K562 (cell line): ENCODE results near the gene STIL. TPM values are rescaled to one million over a fixed set of nuclear protein-coding genes. Genes with fewer than 3 reads are reported as not detected.

Experiments used
- ATAC-seq: fragments of 200-7000 bp; cut with Tn5 transposase; 3 replicates; pipeline ENCODE4 v1.9.1; 2020; ENCODE audit warnings: moderate library complexity
- BruUV-seq: library from RNA; stranded (reverse); fragments of 400-500 nt; replicated peaks from 2 replicates; lab custom pipeline; 2021; lab: Mats Ljungman, UMichigan
- CTCF ChIA-PET: fragments of 300-600 bp; formaldehyde crosslinking; extraction: SDS; loops from one replicate; lab custom pipeline; 2021; ENCODE audit warnings: low intra/inter-chr PET ratio; lab: Yijun Ruan, JAX
- POLR2A ChIA-PET: fragments of 300-600, 350-650 bp; sonication (Branson Sonifier 250); formaldehyde crosslinking; extraction: SDS; loops from one replicate; lab custom pipeline; 2021; ENCODE audit warnings: antibody characterized with exemption, inconsistent platforms; lab: Yijun Ruan, JAX
- DNase-seq, 4 experiments: peaks; one replicate each; pipeline versions ENCODE4 v3.0.0 to v3.0.0-alpha.2; 2011 to 2018; ENCODE audit warnings: low spot score in 3 of 4, mixed read lengths in 3 of 4; ENCODE audit errors: extremely low read depth in 1 of 4
- FAIRE-seq: peaks from 2 replicates; lab custom pipeline; 2011; peaks lifted over from hg19 to GRCh38; lab: Jason Lieb, UNC
- H2AFZ ChIP-seq: 2 replicates; pipeline ENCODE4 v1.6.0; 2011; ENCODE audit warnings: low read depth, low read length, control low read depth, inconsistent platforms
- H3K27ac ChIP-seq: fragments of 200-600 bp; 3 replicates; pipeline ENCODE4 v1.8.0; 2011; ENCODE audit warnings: low read depth, mild to moderate bottlenecking, control low read depth, inconsistent platforms, low read length, moderate library complexity, mixed read lengths; ENCODE audit errors: extremely low read depth
- H3K27me3 ChIP-seq, 2 experiments: fragments of 300-600 bp in 1 of 2; 2 replicates in 1 of 2; 3 replicates in 1 of 2; pipeline versions ENCODE4 v1.6.0 to v1.8.0; 2011; ENCODE audit warnings: inconsistent platforms in 2 of 2, low read length in 2 of 2, mild to moderate bottlenecking in 1 of 2, mixed read lengths in 1 of 2, moderate library complexity in 1 of 2; ENCODE audit not compliant: control insufficient read depth in 2 of 2, insufficient read depth in 2 of 2
- H3K36me3 ChIP-seq: fragments of 300-600 bp; 3 replicates; pipeline ENCODE4 v1.8.0; 2011; ENCODE audit warnings: mild to moderate bottlenecking, low read length, inconsistent platforms; ENCODE audit not compliant: control insufficient read depth, insufficient read depth
- H3K4me1 ChIP-seq, 2 experiments: fragments of 200-600 bp in 1 of 2; replicated peaks in 1 of 2; 2 replicates in 1 of 2; 3 replicates in 1 of 2; pipeline versions ENCODE4 v1.5.1 to v1.8.0; 2011; ENCODE audit warnings: inconsistent platforms in 2 of 2, low read length in 2 of 2, mild to moderate bottlenecking in 1 of 2, mixed read lengths in 1 of 2, moderate library complexity in 1 of 2; ENCODE audit not compliant: control insufficient read depth in 2 of 2, insufficient read depth in 2 of 2
- H3K4me2 ChIP-seq: 2 replicates; pipeline ENCODE4 v1.6.1; 2011; ENCODE audit warnings: low read length, control low read depth, inconsistent platforms, mixed read lengths; ENCODE audit not compliant: insufficient read depth
- H3K4me3 ChIP-seq: fragments of 200-600 bp; sonication (generic), shearing (Covaris generic); 2 replicates; pipeline ENCODE4 v1.5.1; 2016; ENCODE audit warnings: control low read depth, inconsistent platforms
- H3K79me2 ChIP-seq: fragments of 200-600 bp; 3 replicates; pipeline ENCODE4 v1.8.0; 2011; ENCODE audit warnings: low read length, inconsistent platforms; ENCODE audit not compliant: control insufficient read depth, insufficient read depth
- H3K9ac ChIP-seq, 2 experiments: 2 replicates each; pipeline versions ENCODE4 v1.6.0 to v1.6.1; 2011; ENCODE audit warnings: low read depth in 2 of 2, low read length in 2 of 2, control low read depth in 1 of 2, inconsistent platforms in 1 of 2, mild to moderate bottlenecking in 1 of 2, mixed read lengths in 1 of 2; ENCODE audit not compliant: insufficient read depth in 1 of 2
- H3K9me1 ChIP-seq: one replicate; pipeline ENCODE4 v1.6.0; 2011; ENCODE audit warnings: inconsistent platforms, mild to moderate bottlenecking, low read length, moderate library complexity; ENCODE audit not compliant: control insufficient read depth, insufficient read depth
- H3K9me3 ChIP-seq: replicated peaks from 2 replicates; pipeline ENCODE4 v1.5.1; 2011; ENCODE audit warnings: low read depth, low read length, inconsistent platforms; ENCODE audit not compliant: control insufficient read depth, insufficient read depth
- H4K20me1 ChIP-seq: replicated peaks from 2 replicates; pipeline ENCODE4 v1.6.1; 2011; ENCODE audit warnings: low read length, inconsistent platforms, mixed read lengths; ENCODE audit not compliant: control insufficient read depth, insufficient read depth
- E2F4 ChIP-seq: sonication (generic); formaldehyde crosslinking; IDR thresholded peaks from 2 replicates; pipeline ENCODE4 v1.8.0; 2022; ENCODE audit warnings: mild to moderate bottlenecking, low read depth, missing genetic modification reagents
- ELF1 ChIP-seq: fragments of 200-800 bp; sonication (Bioruptor generic); IDR thresholded peaks from 2 replicates; pipeline ENCODE4 v1.6.1; 2016; ENCODE audit warnings: missing genetic modification characterization, missing compliant biosample characterization
- HNRNPH1 ChIP-seq: fragments of 200-400 bp; formaldehyde crosslinking; optimal IDR thresholded peaks from 2 replicates; pipeline ENCODE3; 2017; ENCODE audit warnings: low read depth, mild to moderate bottlenecking, low read length, moderate library complexity
- L3MBTL2 ChIP-seq: fragments of 450-650 bp; IDR thresholded peaks from 2 replicates; pipeline ENCODE4 v1.6.1; 2016; ENCODE audit warnings: mild to moderate bottlenecking, moderate library complexity
- LARP7 ChIP-seq: fragments of 450-650 bp; IDR thresholded peaks from 2 replicates; pipeline ENCODE4 v1.6.1; 2016
- NEUROD1 ChIP-seq: fragments of 150-350 bp; IDR thresholded peaks from 2 replicates; pipeline ENCODE4 v1.6.1; 2014; ENCODE audit warnings: borderline replicate concordance, low read length, low read depth; ENCODE audit not compliant: partially characterized antibody
- NONO ChIP-seq, 2 experiments: fragments of 200-400 bp in 1 of 2; fragments of 450-650 bp in 1 of 2; formaldehyde crosslinking in 1 of 2; IDR thresholded peaks; 2 replicates each; pipeline ENCODE4 v1.6.1; 2017; ENCODE audit warnings: low read depth in 2 of 2, mild to moderate bottlenecking in 2 of 2, moderate library complexity in 2 of 2, low read length in 1 of 2
- PHTF2 ChIP-seq: fragments of 250-450 bp; sonication (Bioruptor Pico); IDR thresholded peaks from 2 replicates; pipeline ENCODE4 v1.5.0; 2021; ENCODE audit warnings: mild to moderate bottlenecking
- RBFOX2 ChIP-seq: fragments of 200-400 bp; formaldehyde crosslinking; IDR thresholded peaks from 2 replicates; pipeline ENCODE4 v1.6.1; 2017; ENCODE audit warnings: low read depth, mild to moderate bottlenecking, low read length, moderate library complexity
- SAP30 ChIP-seq: fragments of 200-600 bp; sonication (generic); IDR thresholded peaks from 2 replicates; pipeline ENCODE4 v1.6.1; 2012; ENCODE audit warnings: borderline replicate concordance, low read depth, mild to moderate bottlenecking, moderate library complexity, low read length, control low read depth, inconsistent platforms; ENCODE audit not compliant: insufficient read depth, poor library complexity, severe bottlenecking
- SIN3A ChIP-seq, 2 experiments: fragments of 150-350 bp in 1 of 2; IDR thresholded peaks; 2 replicates each; pipeline ENCODE4 v1.6.1; 2011 to 2016; ENCODE audit warnings: borderline replicate concordance in 2 of 2, low read depth in 2 of 2, low read length in 2 of 2, mild to moderate bottlenecking in 2 of 2, moderate library complexity in 2 of 2; ENCODE audit not compliant: control insufficient read depth in 1 of 2
- SRF ChIP-seq, 2 experiments: fragments of 250-450, 450-650 bp in 1 of 2; sonication (Bioruptor Pico) in 1 of 2; sonication (generic) in 1 of 2; formaldehyde crosslinking; IDR thresholded peaks; 2 replicates each; pipeline versions ENCODE4 v1.5.0 to v1.5.1; 2020 to 2022; ENCODE audit warnings: mild to moderate bottlenecking in 1 of 2, missing genetic modification reagents in 1 of 2
- VEZF1 ChIP-seq: fragments of 200-800 bp; sonication (Bioruptor generic); IDR thresholded peaks from 2 replicates; pipeline ENCODE4 v1.6.1; 2017; ENCODE audit warnings: missing genetic modification characterization, missing compliant biosample characterization
- ZNF165 ChIP-seq: fragments of 250-450 bp; sonication (Bioruptor Pico); IDR thresholded peaks from 2 replicates; pipeline ENCODE4 v1.4.0; 2020; ENCODE audit warnings: borderline replicate concordance
- WGBS: fragments of 100-300 bp; shearing (Covaris generic); methylation state at CpG from one replicate; pipeline ENCODE4 v1.1.6; 2016; ENCODE audit warnings: low coverage, mixed read lengths; ENCODE audit not compliant: insufficient coverage; ENCODE audit errors: missing lambda C conversion rate; 5-methylcytosine and 5-hydroxymethylcytosine counted together
- in situ Hi-C: fragments of 300-500 bp; cut with MboI; formaldehyde crosslinking; loops from 4 replicates; pipeline ENCODE4 v1.15.0; 2018; ENCODE audit warnings: inconsistent platforms, mixed read lengths
- intact Hi-C: fragments of 100-400 bp; cut with micrococcal nuclease; formaldehyde crosslinking; loops from 2 replicates; pipeline ENCODE4 v1.14.2; 2022
- polyA plus RNA-seq, 8 experiments: library from polyadenylated mRNA; depleted of rRNA in 4 of 8; stranded (reverse) in 5 of 8; unstranded in 3 of 8; fragments of >200 nt; fragmentation: Nextera tagmentation in 2 of 8; fragmentation: Illumina TruSeq in 1 of 8; extraction: Ambion mirVana in 2 of 8; extraction: Trizol in 1 of 8; gene quantifications; 2 replicates each; pipeline versions ENCODE4 v1.2.1 to v1.2.3, GENCODE V29; 2011 to 2014; ENCODE audit warnings: inconsistent platforms in 1 of 8, missing spikeins in 1 of 8
- total RNA-seq, 7 experiments: library from RNA; depleted of rRNA in 6 of 7; stranded (reverse); fragments of >200 nt in 6 of 7; fragmentation: Illumina TruSeq in 2 of 7; extraction: Trizol in 2 of 7; gene quantifications; 2 replicates each; pipeline versions ENCODE4 v1.2.1 to v1.2.3, GENCODE V29; 2011 to 2021; ENCODE audit warnings: low replicate concordance in 1 of 7
- TF ChIP-seq, protein P1 (sequence below): fragments of 450-650 bp; IDR thresholded peaks from 2 replicates; pipeline ENCODE4 v1.6.1; 2016; ENCODE audit warnings: low read depth, mild to moderate bottlenecking, moderate library complexity
- TF ChIP-seq, protein P2 (sequence below): IDR thresholded peaks from 2 replicates; pipeline ENCODE4 v1.6.1; 2011; ENCODE audit not compliant: insufficient read length; ENCODE audit errors: extremely low read depth

Gene STIL
- total and polyA plus RNA-seq, 9 of the 15 experiments (the other 6 are each of a cell fraction or from before 2014, with no cell fraction given) = 10.5 to 77.4 (median 39.6) TPM

DNA sequence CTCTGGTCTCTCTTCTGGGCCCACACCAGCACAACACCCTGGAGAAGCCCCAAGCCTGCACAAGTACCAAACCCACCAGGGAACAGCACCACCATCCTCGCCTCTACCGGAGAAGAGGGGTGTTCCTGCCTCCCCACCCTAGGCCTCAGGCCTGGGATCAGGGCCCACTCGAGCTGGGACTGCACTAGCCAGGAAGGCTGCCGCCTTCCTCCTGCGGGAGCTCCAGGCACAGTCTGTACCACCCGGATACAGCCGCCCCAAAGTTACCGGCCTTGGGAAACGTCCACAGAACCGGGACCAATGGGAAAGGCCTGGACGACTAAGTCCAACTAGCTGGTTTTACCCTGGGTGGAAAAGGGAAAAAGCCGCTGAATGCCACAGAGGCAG, 85.3 kb downstream of the STIL start:
- Histone ChIP-seq H3K79me2 (peaks cover 82% of the 10 kb centered on the region), H3K9me3 (no peaks in the 10 kb centered on the region), H3K27ac (peak overlapping the region; percentile 97), H3K4me2 (peak overlapping the region; percentile 93), H3K9ac (peak overlapping the region; percentile 98 to 100), H2AFZ (0 out of 2 replicates have a peak overlapping the region, but pooled peaks have one; percentile 6), H4K20me1 (peaks cover 14% of the 10 kb centered on the region; the same call in 1 of the 2 replicates), H3K9me1 (peaks cover 16% of the 10 kb centered on the region), H3K4me1 (peaks cover 38 to 53% of the 10 kb centered on the region in 2 experiments), H3K27me3 (no peaks in the 10 kb centered on the region), H3K4me3 (peak overlapping the region; percentile 62), H3K36me3 (peaks cover 40% of the 10 kb centered on the region)
- 1% methylated on average over 11 of the region's 12 CpGs for WGBS
- intact Hi-C loops (loop anchor here (1.0 to 5.0 kb wide), 3 partner anchors 34 to 86 kb away; partner anchors contain the start of gene STIL), in situ Hi-C loops (no loop called here)
- ChIA-PET CTCF (no interaction called here), POLR2A (interaction anchor here (0.5 to 5.2 kb wide), 12 partner anchors 8 to 238 kb away, joined by 3 to 80 read pairs (median 3); no protein-coding TSS in a partner anchor)
- peak in 1 of 4 experiments; percentile 39 for DNase-seq
- FAIRE-seq = no peak
- peak; percentile 4 for ATAC-seq
- no TSS peak for BruUV-seq
- 0 out of 2 replicates have a peak, but pooled peaks have one; percentile 10 for TF ChIP-seq LARP7
- TF ChIP-seq, protein P1, sequence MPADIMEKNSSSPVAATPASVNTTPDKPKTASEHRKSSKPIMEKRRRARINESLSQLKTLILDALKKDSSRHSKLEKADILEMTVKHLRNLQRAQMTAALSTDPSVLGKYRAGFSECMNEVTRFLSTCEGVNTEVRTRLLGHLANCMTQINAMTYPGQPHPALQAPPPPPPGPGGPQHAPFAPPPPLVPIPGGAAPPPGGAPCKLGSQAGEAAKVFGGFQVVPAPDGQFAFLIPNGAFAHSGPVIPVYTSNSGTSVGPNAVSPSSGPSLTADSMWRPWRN = no peak
- TF ChIP-seq, protein P2, sequence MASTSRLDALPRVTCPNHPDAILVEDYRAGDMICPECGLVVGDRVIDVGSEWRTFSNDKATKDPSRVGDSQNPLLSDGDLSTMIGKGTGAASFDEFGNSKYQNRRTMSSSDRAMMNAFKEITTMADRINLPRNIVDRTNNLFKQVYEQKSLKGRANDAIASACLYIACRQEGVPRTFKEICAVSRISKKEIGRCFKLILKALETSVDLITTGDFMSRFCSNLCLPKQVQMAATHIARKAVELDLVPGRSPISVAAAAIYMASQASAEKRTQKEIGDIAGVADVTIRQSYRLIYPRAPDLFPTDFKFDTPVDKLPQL = no peak
- peak; percentile 11 for TF ChIP-seq NEUROD1
- 0 out of 4 replicates have a peak, but pooled peaks of 1 of the 2 experiments have one; percentile 45 for TF ChIP-seq NONO (IDR thresholded peaks at IDR 0.05; ENCODE audit: low read depth in 2 of 2, low read length in 1 of 2)
- TF ChIP-seq PHTF2 = no peak
- peak; percentile 57; the same call in 1 of the 2 replicates for TF ChIP-seq RBFOX2
- TF ChIP-seq VEZF1 = no peak
- no peak for TF ChIP-seq HNRNPH1
- TF ChIP-seq SRF (CRISPR knock-in tag; IDR thresholded peaks at IDR 0.05) = 0 out of 4 replicates have a peak, but pooled peaks of 1 of the 2 experiments have one; percentile 19
- no peak for TF ChIP-seq L3MBTL2
- peak; percentile 54; the same call in 1 of the 2 replicates for TF ChIP-seq E2F4
- peak; percentile 41 for TF ChIP-seq SAP30
- TF ChIP-seq ZNF165 = no peak
- TF ChIP-seq ELF1 (tag) = peak; percentile 41
- TF ChIP-seq SIN3A (IDR thresholded peaks at IDR 0.05; ENCODE audit: borderline replicate concordance in 2 of 2, control insufficient read depth in 1 of 2, low read depth in 2 of 2, low read length in 2 of 2) = peak in 1 of 2 experiments; percentile 8; a peak in 1 of 4 replicates
